AG04449 (cell line): ENCODE results near the gene RNF123.

Source experiments
- CTCF ChIA-PET: fragments of 350-600 bp; formaldehyde crosslinking; extraction: SDS; loops from one replicate; lab custom pipeline; 2021; ENCODE audit warnings: antibody characterized with exemption; lab: Yijun Ruan, JAX
- POLR2A ChIA-PET: fragments of 400-600, 350-600 bp; formaldehyde crosslinking; extraction: SDS; loops from one replicate; lab custom pipeline; 2020; ENCODE audit warnings: antibody characterized with exemption, inconsistent platforms; lab: Yijun Ruan, JAX
- DNase-seq: peaks from one replicate; pipeline ENCODE4 v3.0.0-alpha.2; 2010; ENCODE audit warnings: low read depth, low spot score
- H3K4me3 ChIP-seq: 2 replicates; pipeline ENCODE4 v1.5.1; 2011; ENCODE audit warnings: low read depth, mild to moderate bottlenecking, control low read depth, low read length
- CTCF ChIP-seq: IDR thresholded peaks from one replicate; pipeline ENCODE4 v1.5.1; 2011; ENCODE audit warnings: mild to moderate bottlenecking, moderate library complexity, low read length, control low read depth, inconsistent platforms; ENCODE audit not compliant: insufficient read depth; ENCODE audit errors: missing control alignments

RNF123 gene

GRCh38 chr3:49671291-49672288 is 17.8 kb upstream of the RNF123 start:
- ChIA-PET POLR2A (interaction anchor here (1.0 kb wide), 1 partner anchor 132 kb away, joined by 7 read pairs; no protein-coding TSS in a partner anchor), CTCF (interaction anchor here (0.9 to 5.4 kb wide), 41 partner anchors 8 to 575 kb away, joined by 3 to 441 read pairs (median 5); partner anchors contain the start of genes BSN and DAG1)
- no peak overlapping the region for H3K4me3 ChIP-seq
- TF ChIP-seq CTCF = peak; percentile 89
- no peak for DNase-seq

GRCh38 chr3:49673121-49673714 is 16.1 kb upstream of the RNF123 start:
- ChIA-PET CTCF (interaction anchor here (0.6 to 5.4 kb wide), 8 partner anchors 10 to 166 kb away, joined by 3 to 441 read pairs (median 7); partner anchors contain the start of gene BSN), POLR2A (interaction anchor here (1.7 kb wide), 1 partner anchor 133 kb away, joined by 8 read pairs; no protein-coding TSS in a partner anchor)
- no peak for TF ChIP-seq CTCF
- DNase-seq = no peak
- peak overlapping the region; percentile 83 for H3K4me3 ChIP-seq

GRCh38 chr3:49673715-49674496 is 15.5 kb upstream of the RNF123 start, which contains the start of gene APEH:
APEH (plus strand) TSS chr3:49674351; CDS start chr3:49674402, 51 bp downstream.
- CTCF ChIA-PET = interaction anchor here (1.2 to 5.4 kb wide), 5 partner anchors 11 to 136 kb away, joined by 3 to 441 read pairs (median 29); partner anchors contain the start of gene BSN
- POLR2A ChIA-PET = interaction anchor here (1.7 kb wide), 1 partner anchor 134 kb away, joined by 8 read pairs; no protein-coding TSS in a partner anchor
- peak; percentile 78 for DNase-seq
- TF ChIP-seq CTCF = no peak
- H3K4me3 ChIP-seq = peak within 1 kb of the TSS; percentile 83

GRCh38 chr3:49674497-49674983 is 14.8 kb upstream of the RNF123 start:
- peak; percentile 5 for TF ChIP-seq CTCF
- CTCF ChIA-PET = interaction anchor here (1.5 kb wide), 1 partner anchor 135 kb away, joined by 10 read pairs; no protein-coding TSS in a partner anchor
- H3K4me3 ChIP-seq = peak overlapping the region; percentile 83
- no peak for DNase-seq
- POLR2A ChIA-PET = no interaction called here

GRCh38 chr3:49675912-49676311 is 13.4 kb upstream of the RNF123 start:
- CTCF ChIA-PET = interaction anchor here (1.4 to 1.5 kb wide), 2 partner anchors 137 to 139 kb away, joined by 3 to 10 read pairs; no protein-coding TSS in a partner anchor
- no peak for DNase-seq
- POLR2A ChIA-PET = no interaction called here
- H3K4me3 ChIP-seq = no peak overlapping the region
- no peak for TF ChIP-seq CTCF
